HG03460 (cell line): ENCODE results near the gene IL17RD.

Experiments
- ATAC-seq: cut with Tn5 transposase; IDR thresholded peaks from one replicate; pipeline ENCODE4 v1.9.1; 2021; ENCODE audit not compliant: unreplicated experiment

Gene IL17RD

GRCh38 chr3:57068437-57069089 is 96.6 kb downstream of the IL17RD start:
- ATAC-seq = peak; percentile 100

GRCh38 chr3:57066471-57066870 is 98.7 kb downstream of the IL17RD start:
- no peak for ATAC-seq

DNA sequence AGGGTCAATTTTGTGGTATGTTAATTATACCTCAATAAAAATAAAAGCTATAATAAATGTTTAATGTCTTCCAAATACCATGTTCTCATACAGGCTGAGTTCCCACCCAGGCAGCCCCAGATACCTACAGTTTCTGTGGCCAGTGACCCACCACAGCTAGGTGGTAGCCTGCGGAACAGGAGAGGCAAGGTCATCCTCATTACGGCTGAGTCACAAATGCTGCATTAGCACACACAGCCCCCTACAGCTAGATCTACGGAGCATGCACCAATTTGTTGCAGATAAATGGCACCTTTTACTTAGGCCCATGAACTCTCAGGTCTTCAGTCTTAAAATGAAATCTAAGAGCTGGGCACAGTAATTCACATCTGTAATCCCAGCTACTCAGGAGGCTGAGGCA is 99.6 kb downstream of the IL17RD start:
- no peak for ATAC-seq

GRCh38 chr3:57064572-57064971 is 100.6 kb downstream of the IL17RD start:
- no peak for ATAC-seq

DNA sequence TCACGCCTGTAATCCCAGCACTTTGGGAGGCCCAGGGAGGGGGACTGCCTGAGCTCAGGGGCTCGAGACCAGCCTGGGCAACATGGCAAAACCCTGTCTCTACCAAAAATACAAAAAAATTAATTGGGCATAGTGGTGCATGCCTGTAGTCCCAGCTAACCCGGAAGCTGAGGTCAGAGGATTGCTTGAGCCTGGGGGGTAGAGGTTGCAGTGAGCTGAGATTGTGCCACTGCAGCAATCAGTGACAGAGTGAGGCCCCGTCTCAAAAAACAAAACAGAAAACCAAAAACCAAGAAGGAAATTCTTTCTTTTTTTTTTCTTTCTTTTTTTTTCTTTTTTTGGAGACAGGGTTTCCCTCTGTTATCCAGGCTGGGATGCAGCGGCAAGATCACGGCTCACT is 101.2 kb downstream of the IL17RD start:
- ATAC-seq = no peak

DNA sequence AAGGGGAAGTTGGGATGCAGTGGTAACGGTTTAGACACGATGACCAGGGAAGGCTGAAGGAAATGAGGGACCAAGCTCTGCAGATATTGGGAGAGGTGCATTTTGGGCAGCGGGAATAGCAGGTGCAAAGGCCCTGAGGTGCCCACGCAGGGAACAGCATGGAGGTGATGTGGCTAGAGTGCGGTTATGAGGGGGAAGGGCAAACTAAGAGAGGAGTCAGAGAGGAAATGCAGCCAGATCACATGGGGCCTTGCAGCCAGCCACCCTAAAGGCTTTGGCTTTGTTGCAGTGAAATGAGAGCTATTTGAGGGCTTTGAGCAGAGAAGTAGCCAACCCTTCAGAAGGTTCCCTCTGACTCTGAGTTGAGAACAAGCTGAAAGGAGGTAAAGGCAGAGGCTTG is 102.1 kb downstream of the IL17RD start:
- no peak for ATAC-seq

DNA sequence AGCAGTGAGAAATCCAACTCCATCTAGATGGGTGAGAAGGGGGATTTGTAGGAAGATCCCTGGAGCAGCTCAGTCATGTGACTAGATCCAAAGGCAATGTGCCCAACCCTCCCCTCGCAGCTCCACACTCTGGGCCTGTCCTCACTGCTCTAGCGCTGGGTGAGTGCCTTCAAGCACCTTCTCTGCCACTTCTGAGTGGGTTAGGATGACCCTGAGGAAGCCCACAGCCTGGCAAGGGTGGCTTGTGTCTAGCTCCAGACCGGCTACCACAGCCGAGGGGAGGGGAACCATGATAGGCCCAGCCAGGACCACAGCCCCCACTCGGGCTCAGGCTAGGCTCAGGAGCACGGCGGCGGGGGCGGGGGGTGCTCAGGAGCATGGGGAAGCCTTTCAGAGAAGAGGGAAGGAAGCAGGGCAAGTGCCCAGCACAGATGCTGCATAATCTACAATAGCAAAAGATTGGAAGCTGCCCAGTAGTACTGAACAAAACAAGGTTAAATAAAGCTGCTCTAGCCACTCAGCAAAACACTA is 103.0 kb downstream of the IL17RD start:
- ATAC-seq = no peak

DNA sequence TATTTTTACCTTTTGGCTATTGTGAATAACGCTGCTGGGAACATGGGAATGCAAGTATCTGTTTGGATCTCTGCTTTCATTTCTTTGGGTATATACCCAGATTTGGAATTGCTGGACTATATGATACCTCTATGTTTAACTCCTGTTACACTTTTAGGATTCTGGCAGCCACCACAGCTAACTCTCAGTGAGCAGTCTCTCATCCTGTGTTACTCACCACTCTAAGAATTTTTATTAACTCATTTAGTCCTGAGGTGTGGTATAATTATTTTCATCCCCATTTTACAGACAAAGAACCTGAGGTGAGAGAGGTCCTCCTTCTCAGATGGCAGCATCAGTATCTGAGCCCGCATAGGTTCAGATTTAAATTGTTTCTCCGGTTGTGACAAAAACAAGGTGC is 103.6 kb downstream of the IL17RD start:
- no peak for ATAC-seq

- ATAC-seq = no peak
These were observed 104.9 kb downstream of the IL17RD start, which contains the start of gene SPATA12 for GRCh38 chr3:57060089-57060821. Gene SPATA12 (plus strand): TSS chr3:57060664. CDS start chr3:57073695, 13,031 bp downstream.

DNA sequence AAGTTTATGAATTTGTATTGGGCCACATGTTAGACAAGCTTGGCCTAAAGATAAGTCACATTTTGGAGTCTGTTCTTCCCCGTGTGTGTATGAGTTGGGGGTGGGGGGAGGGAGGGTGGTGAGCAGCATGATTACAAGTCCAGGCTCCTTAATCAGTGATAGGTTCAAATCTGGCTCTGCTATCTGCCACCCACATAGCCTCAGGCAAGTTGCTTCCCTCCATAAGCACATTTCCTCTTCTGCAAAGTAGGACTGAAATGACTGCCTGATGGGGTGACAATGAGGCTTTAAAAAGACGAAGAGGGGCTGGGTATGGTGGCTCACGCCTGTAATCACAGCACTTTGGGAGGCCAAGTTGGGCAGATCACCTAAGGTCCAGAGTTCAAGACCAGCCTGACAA is 105.7 kb downstream of the IL17RD start:
- ATAC-seq = no peak

GRCh38 chr3:57057351-57057750 is 107.8 kb downstream of the IL17RD start:
- no peak for ATAC-seq

GRCh38 chr3:57053122-57053521 is 112.0 kb downstream of the IL17RD start:
- ATAC-seq = no peak

GRCh38 chr3:57052662-57053061 is 112.5 kb downstream of the IL17RD start:
- ATAC-seq = no peak

DNA sequence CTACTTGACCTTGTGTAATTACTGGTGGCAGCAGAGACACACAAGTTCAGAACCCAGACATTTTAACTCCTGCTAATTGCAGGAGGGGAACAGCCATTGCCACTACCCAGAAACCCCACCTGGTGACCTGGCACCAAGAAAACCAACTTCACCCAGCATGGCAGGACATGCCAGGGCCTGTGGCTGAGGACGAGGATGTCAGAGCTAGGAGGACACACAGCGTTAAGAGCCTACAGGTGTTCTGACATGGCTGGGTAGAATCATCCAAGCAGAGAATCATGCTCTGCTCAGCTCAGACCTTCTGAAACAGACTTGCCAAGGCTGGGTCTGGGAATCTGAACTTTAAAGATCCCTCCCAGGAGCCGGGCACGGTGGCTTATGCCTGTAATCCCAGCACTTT is 116.4 kb downstream of the IL17RD start:
- no peak for ATAC-seq

DNA sequence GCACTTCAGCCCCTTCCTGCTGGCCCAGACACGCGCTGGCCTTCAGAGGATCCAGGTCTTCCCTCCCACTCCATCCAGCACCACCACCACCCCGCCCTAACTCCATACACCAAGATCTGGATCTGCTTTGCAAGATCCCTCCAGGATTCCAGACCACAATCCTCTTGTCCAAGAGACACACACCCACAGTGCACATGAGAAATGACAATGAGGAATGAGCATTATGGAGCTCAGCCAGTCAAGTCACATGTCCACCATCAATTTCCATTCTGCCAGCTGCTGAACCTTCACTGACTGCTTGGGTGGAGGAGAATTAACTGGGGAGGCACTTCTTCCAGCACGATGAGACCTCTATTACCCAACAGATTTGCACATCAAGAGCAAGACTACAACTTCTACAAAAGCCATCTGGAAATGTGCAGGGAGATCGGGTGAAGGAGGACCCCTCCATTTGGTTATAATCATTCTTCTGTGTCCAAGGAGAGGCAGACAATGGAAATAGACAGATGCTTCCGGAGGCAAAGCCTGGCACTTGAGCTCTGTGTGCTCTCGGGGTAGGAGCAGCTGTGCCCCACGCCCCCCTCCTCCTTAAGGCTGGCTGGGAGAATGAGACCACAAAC is 117.0 kb downstream of the IL17RD start:
- ATAC-seq = no peak

GRCh38 chr3:57046101-57046765 is 118.9 kb downstream of the IL17RD start:
- no peak for ATAC-seq

- no peak for ATAC-seq
These were observed 121.6 kb downstream of the IL17RD start for GRCh38 chr3:57043518-57043917.

GRCh38 chr3:57041674-57042073 is 123.5 kb downstream of the IL17RD start:
- ATAC-seq = no peak
